ENCODE results near the gene EIF2S2. TPM values are rescaled to one million over a fixed set of nuclear protein-coding genes. Genes with fewer than 3 reads are reported as not detected.

The EIF2S2 gene
- total and polyA plus RNA-seq, 4 donors, result 30.8 to 37.9 (median 31.5) TPM

DNA sequence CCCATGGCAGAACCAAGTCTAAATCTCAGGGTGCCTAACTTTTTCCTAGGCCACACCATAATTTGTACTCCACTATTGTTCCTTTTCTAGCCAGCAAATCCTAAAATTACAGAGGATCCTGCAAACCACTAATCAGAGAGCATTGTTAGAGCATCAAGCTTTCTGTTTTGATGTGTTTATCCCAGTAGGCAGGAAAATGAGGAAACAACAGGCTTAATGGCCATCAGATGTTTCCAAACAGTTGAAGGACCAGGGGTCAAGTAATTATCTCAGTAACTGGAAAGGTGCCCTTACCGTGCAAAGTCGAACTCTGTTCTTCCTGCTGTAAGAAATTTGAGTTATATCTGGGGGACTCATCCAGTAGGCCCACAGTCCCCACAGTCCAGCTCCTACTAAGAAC lies 59.6 kb downstream of the EIF2S2 start:
- no peak for DNase-seq (ENCODE audit: low spot score)
- Histone ChIP-seq H3K36me3 (ENCODE audit: control insufficient read depth in 4 of 4, insufficient read depth in 3 of 4, low read depth in 1 of 4, low read length in 3 of 4) (no peaks in the 10 kb centered on the region), H3K27me3 (ENCODE audit: control insufficient read depth in 4 of 4, insufficient read depth in 4 of 4, low read length in 3 of 4) (no peaks in the 10 kb centered on the region), H3K9ac (ENCODE audit: low read depth in 1 of 2, low read length in 2 of 2) (no peak overlapping the region), H3K4me1 (ENCODE audit: control insufficient read depth in 4 of 4, insufficient read depth in 4 of 4, low read length in 3 of 4) (peaks cover 6 to 20% (median 14%) of the 10 kb centered on the region in 4 donors), H3K9me3 (ENCODE audit: control insufficient read depth in 4 of 4, low read length in 3 of 4) (no peaks in the 10 kb centered on the region), H3K27ac (ENCODE audit: low read depth in 1 of 2, low read length in 2 of 2) (peak overlapping the region in 1 of 2 donors; percentile 34), H3K4me3 (ENCODE audit: low read depth in 1 of 3, low read length in 3 of 3) (no peak overlapping the region)
- TF ChIP-seq, protein P1, sequence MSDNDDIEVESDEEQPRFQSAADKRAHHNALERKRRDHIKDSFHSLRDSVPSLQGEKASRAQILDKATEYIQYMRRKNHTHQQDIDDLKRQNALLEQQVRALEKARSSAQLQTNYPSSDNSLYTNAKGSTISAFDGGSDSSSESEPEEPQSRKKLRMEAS (IDR thresholded peaks at IDR 0.05), result no peak
- peak in 1 of 2 donors; percentile 12 for TF ChIP-seq RXRA (IDR thresholded peaks at IDR 0.05)
- TF ChIP-seq, protein P2, sequence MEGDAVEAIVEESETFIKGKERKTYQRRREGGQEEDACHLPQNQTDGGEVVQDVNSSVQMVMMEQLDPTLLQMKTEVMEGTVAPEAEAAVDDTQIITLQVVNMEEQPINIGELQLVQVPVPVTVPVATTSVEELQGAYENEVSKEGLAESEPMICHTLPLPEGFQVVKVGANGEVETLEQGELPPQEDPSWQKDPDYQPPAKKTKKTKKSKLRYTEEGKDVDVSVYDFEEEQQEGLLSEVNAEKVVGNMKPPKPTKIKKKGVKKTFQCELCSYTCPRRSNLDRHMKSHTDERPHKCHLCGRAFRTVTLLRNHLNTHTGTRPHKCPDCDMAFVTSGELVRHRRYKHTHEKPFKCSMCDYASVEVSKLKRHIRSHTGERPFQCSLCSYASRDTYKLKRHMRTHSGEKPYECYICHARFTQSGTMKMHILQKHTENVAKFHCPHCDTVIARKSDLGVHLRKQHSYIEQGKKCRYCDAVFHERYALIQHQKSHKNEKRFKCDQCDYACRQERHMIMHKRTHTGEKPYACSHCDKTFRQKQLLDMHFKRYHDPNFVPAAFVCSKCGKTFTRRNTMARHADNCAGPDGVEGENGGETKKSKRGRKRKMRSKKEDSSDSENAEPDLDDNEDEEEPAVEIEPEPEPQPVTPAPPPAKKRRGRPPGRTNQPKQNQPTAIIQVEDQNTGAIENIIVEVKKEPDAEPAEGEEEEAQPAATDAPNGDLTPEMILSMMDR (IDR thresholded peaks at IDR 0.05; ENCODE audit: low read depth, low read length, missing input control), result no peak
- TF ChIP-seq NR2F2 (IDR thresholded peaks at IDR 0.05), result peak; percentile 27
- TF ChIP-seq EGR1 (IDR thresholded peaks at IDR 0.05; ENCODE audit: low read depth in 2 of 2), result no peak
- TF ChIP-seq, protein P3, sequence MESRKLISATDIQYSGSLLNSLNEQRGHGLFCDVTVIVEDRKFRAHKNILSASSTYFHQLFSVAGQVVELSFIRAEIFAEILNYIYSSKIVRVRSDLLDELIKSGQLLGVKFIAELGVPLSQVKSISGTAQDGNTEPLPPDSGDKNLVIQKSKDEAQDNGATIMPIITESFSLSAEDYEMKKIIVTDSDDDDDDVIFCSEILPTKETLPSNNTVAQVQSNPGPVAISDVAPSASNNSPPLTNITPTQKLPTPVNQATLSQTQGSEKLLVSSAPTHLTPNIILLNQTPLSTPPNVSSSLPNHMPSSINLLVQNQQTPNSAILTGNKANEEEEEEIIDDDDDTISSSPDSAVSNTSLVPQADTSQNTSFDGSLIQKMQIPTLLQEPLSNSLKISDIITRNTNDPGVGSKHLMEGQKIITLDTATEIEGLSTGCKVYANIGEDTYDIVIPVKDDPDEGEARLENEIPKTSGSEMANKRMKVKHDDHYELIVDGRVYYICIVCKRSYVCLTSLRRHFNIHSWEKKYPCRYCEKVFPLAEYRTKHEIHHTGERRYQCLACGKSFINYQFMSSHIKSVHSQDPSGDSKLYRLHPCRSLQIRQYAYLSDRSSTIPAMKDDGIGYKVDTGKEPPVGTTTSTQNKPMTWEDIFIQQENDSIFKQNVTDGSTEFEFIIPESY (IDR thresholded peaks at IDR 0.05), result no peak
- TF ChIP-seq FOXA1 (IDR thresholded peaks at IDR 0.05), result no peak
- TF ChIP-seq, protein P4, sequence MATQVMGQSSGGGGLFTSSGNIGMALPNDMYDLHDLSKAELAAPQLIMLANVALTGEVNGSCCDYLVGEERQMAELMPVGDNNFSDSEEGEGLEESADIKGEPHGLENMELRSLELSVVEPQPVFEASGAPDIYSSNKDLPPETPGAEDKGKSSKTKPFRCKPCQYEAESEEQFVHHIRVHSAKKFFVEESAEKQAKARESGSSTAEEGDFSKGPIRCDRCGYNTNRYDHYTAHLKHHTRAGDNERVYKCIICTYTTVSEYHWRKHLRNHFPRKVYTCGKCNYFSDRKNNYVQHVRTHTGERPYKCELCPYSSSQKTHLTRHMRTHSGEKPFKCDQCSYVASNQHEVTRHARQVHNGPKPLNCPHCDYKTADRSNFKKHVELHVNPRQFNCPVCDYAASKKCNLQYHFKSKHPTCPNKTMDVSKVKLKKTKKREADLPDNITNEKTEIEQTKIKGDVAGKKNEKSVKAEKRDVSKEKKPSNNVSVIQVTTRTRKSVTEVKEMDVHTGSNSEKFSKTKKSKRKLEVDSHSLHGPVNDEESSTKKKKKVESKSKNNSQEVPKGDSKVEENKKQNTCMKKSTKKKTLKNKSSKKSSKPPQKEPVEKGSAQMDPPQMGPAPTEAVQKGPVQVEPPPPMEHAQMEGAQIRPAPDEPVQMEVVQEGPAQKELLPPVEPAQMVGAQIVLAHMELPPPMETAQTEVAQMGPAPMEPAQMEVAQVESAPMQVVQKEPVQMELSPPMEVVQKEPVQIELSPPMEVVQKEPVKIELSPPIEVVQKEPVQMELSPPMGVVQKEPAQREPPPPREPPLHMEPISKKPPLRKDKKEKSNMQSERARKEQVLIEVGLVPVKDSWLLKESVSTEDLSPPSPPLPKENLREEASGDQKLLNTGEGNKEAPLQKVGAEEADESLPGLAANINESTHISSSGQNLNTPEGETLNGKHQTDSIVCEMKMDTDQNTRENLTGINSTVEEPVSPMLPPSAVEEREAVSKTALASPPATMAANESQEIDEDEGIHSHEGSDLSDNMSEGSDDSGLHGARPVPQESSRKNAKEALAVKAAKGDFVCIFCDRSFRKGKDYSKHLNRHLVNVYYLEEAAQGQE (IDR thresholded peaks at IDR 0.05), result no peak
- TF ChIP-seq GABPA (IDR thresholded peaks at IDR 0.05 in 1 of 2, conservative IDR thresholded peaks at IDR 0.05 in 1 of 2), result no peak
- TF ChIP-seq HNF4A (conservative IDR thresholded peaks at IDR 0.05), result peak; percentile 56 to 80
- TF ChIP-seq FOXA2 (IDR thresholded peaks at IDR 0.05), result no peak
- TF ChIP-seq HNF4G (IDR thresholded peaks at IDR 0.05), result no peak
- no peak for TF ChIP-seq YY1 (IDR thresholded peaks at IDR 0.05)
- WGBS, result 26% methylated on average over 2 of the region's 2 CpGs

DNA sequence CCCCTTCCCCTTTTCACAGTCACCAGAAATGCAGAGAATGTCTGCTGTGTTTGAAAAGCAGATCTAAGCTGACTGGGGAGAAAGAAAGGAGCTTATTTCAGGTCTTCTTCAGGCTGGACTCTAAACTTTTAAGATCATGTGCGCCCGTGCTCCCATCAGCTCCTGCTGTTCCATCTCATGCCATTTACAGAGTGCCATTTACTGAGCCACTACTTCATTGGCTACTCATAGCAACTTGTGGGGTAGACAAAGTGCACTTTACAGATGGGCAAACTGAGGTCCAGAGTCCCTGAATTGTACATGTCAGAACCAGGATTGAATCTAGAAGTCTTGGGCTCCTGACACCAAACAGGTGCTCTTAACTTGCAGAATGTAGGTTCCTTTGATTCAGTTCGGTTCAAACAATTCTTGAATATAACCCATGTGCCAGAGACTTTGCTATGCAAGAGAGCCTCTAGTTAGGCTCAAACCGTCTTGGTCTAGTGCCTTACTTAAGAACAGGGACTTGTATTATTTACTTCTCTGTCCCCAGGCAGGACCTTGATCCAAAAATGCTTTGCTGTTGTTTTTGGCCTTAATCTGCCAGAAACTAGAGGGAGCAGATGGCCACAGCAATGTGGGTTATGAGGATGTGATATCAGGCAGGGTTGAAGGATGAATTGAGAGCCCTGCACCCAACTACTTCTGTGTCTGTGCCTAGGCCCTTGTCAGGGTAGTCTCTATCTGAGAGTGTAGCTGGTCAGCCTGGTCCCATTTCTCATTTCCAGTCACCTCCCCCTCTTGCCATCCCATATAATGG lies 61.9 kb downstream of the EIF2S2 start:
- WGBS, result 94% methylated on average over 4 of the region's 4 CpGs
- TF ChIP-seq, protein P5, sequence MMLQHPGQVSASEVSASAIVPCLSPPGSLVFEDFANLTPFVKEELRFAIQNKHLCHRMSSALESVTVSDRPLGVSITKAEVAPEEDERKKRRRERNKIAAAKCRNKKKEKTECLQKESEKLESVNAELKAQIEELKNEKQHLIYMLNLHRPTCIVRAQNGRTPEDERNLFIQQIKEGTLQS (IDR thresholded peaks at IDR 0.05), result no peak
- no peak for TF ChIP-seq NR2F2 (IDR thresholded peaks at IDR 0.05)
- TF ChIP-seq RAD21 (IDR thresholded peaks at IDR 0.05), result no peak
- DNase-seq (ENCODE audit: low spot score), result no peak
- no peak overlapping the region for H3K4me3 ChIP-seq (ENCODE audit: low read depth in 1 of 3, low read length in 3 of 3)
- H3K9me3 ChIP-seq (ENCODE audit: control insufficient read depth in 4 of 4, low read length in 3 of 4), result no peaks in the 10 kb centered on the region
- no peaks in the 10 kb centered on the region for H3K27me3 ChIP-seq (ENCODE audit: control insufficient read depth in 4 of 4, insufficient read depth in 4 of 4, low read length in 3 of 4)
- H3K4me1 ChIP-seq (ENCODE audit: control insufficient read depth in 4 of 4, insufficient read depth in 4 of 4, low read length in 3 of 4), result peaks cover 6 to 27% (median 19%) of the 10 kb centered on the region in 4 donors
- no peak overlapping the region for H3K9ac ChIP-seq (ENCODE audit: low read depth in 1 of 2, low read length in 2 of 2)
- H3K36me3 ChIP-seq (ENCODE audit: control insufficient read depth in 4 of 4, insufficient read depth in 3 of 4, low read depth in 1 of 4, low read length in 3 of 4), result peaks cover 0 to 1% (median 0%) of the 10 kb centered on the region in 4 donors
- H3K27ac ChIP-seq (ENCODE audit: low read depth in 1 of 2, low read length in 2 of 2), result no peak overlapping the region

Data from liver (tissue), 9 donors.